Left cardiac atrium (tissue), 4 donors: ENCODE measurements around the gene MRPS25. TPM values are rescaled to one million over a fixed set of nuclear protein-coding genes. Genes with fewer than 3 reads are reported as not detected.

Experiments used
- ATAC-seq, 2 donors: fragments of 200-7000 bp; cut with Tn5 transposase; one replicate each; pipeline ENCODE4 v1.9.1; 2020; ENCODE audit warnings: mild to moderate bottlenecking in 2 of 2, moderate library complexity in 2 of 2
- DNase-seq: peaks from one replicate; pipeline ENCODE4 v3.0.0-alpha.2; 2020
- intact Hi-C, 2 donors: fragments of 100-400 bp; cut with DNase I; formaldehyde crosslinking; loops; one replicate each; pipeline versions ENCODE4 v1.14.1 to v1.15.1; 2022 to 2023
- total RNA-seq, 2 donors: library from RNA; stranded (reverse); fragmentation: NEBNext Ultra II Directional; extraction: Animal tissue kit (Norgen Biotek cat#: 25700); gene quantifications; one replicate each; pipeline ENCODE4 v1.2.1, GENCODE V29; 2021
- donor health status: DM: no; HTN: yes; CAD: no.
- donor health status: DM: no; HTN: yes; CAD: no; lungs with severe emphysema.
- donor health status: DM: yes; HTN: yes; CAD: no.
- donor health status: Dilated cardiomyopathy.

MRPS25 gene
- total RNA-seq, 2 donors from 2014 or later: 88.1 to 88.4 TPM

- intact Hi-C loops: no loop called here
- ATAC-seq (no peak), DNase-seq (no peak)
These were observed 12.5 kb downstream of the MRPS25 start for GRCh38 chr3:15052335-15053242.

- DNase-seq (no peak), ATAC-seq (peak; percentile 56 to 71)
- intact Hi-C loops: no loop called here
These were observed 13.6 kb downstream of the MRPS25 start for GRCh38 chr3:15051531-15051930.

- ATAC-seq: no peak
- no peak for DNase-seq
- intact Hi-C loops: no loop called here
These were observed 14.6 kb downstream of the MRPS25 start for GRCh38 chr3:15050405-15051092.

GRCh38 chr3:15049584-15049983, 15.5 kb downstream of the MRPS25 start:
- no peak for DNase-seq
- ATAC-seq: no peak

GRCh38 chr3:15045667-15046066, 19.4 kb downstream of the MRPS25 start:
- intact Hi-C loops: no loop called here
- ATAC-seq: peak in 1 of 2 donors; percentile 58
- no peak for DNase-seq

More at GRCh38 chr3:15049584-15049983, 15.5 kb downstream of the MRPS25 start:
- intact Hi-C loops: no loop called here

GRCh38 chr3:15044326-15044725, 20.8 kb downstream of the MRPS25 start:
- ATAC-seq (no peak), DNase-seq (no peak)
- intact Hi-C loops: no loop called here

GRCh38 chr3:15043408-15044171, 21.5 kb downstream of the MRPS25 start:
- no peak for DNase-seq
- no peak for ATAC-seq
- intact Hi-C loops: no loop called here

GRCh38 chr3:15042936-15043335, 22.2 kb downstream of the MRPS25 start:
- DNase-seq (no peak), ATAC-seq (no peak)
- intact Hi-C loops: no loop called here

GRCh38 chr3:15041950-15042349, 23.2 kb downstream of the MRPS25 start:
- intact Hi-C loops: no loop called here
- DNase-seq (no peak), ATAC-seq (no peak)

- intact Hi-C loops: no loop called here
- ATAC-seq (peak in 1 of 2 donors; percentile 82), DNase-seq (no peak)
These were observed 24.3 kb downstream of the MRPS25 start for GRCh38 chr3:15040844-15041243.

GRCh38 chr3:15038306-15038705, 26.8 kb downstream of the MRPS25 start:
- no peak for DNase-seq
- intact Hi-C loops: no loop called here
- ATAC-seq: no peak

GRCh38 chr3:15033103-15033502, 32.0 kb downstream of the MRPS25 start:
- ATAC-seq: no peak
- intact Hi-C loops: no loop called here
- no peak for DNase-seq

- ATAC-seq (no peak), DNase-seq (no peak)
- intact Hi-C loops: no loop called here
These were observed 32.5 kb downstream of the MRPS25 start for GRCh38 chr3:15032650-15033049.

- DNase-seq (no peak), ATAC-seq (no peak)
- intact Hi-C loops: no loop called here
These were observed 35.5 kb downstream of the MRPS25 start for GRCh38 chr3:15029625-15030024.

- no peak for DNase-seq
- no peak for ATAC-seq
- intact Hi-C loops: no loop called here
These were observed 41.4 kb downstream of the MRPS25 start for GRCh38 chr3:15023719-15024118.

- no peak for DNase-seq
- intact Hi-C loops: no loop called here
- peak; percentile 61 to 94 for ATAC-seq
These were observed 41.9 kb downstream of the MRPS25 start for GRCh38 chr3:15023249-15023648.

GRCh38 chr3:15017191-15017590, 47.9 kb downstream of the MRPS25 start:
- DNase-seq (no peak), ATAC-seq (no peak)
- intact Hi-C loops: no loop called here

GRCh38 chr3:15015456-15015855, 49.7 kb downstream of the MRPS25 start:
- peak; percentile 58 for DNase-seq
- peak; percentile 59 to 74 for ATAC-seq
- intact Hi-C loops: no loop called here

GRCh38 chr3:15014606-15015328, 50.3 kb downstream of the MRPS25 start:
- DNase-seq (no peak), ATAC-seq (no peak)
- intact Hi-C loops: no loop called here
